ENCODE results near the gene NPB.

Gene NPB

DNA sequence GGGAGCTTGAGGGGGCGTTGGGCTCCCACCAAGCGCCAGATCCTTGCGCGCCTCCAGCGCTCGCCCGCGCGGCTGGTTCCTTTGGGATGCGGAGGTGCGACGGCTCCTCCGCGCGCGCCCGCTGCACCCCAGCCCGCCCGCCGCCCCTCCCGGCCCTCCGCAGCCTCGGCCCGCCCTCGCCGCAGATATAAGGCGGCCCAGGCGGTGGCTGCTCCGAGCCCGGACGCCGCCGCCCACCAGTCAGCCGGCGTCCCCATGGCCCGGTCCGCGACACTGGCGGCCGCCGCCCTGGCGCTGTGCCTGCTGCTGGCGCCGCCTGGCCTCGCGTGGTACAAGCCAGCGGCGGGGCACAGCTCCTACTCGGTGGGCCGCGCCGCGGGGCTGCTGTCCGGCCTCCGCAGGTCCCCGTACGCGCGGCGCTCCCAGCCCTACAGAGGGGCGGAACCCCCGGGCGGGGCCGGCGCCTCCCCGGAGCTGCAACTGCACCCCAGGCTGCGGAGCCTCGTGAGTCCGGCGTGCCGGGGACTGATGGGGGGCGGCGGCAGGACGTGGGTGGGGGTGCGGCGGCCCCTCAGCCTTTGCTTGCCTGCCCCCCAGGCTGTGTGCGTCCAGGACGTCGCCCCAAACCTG, at the start of gene NPB:
Gene NPB, plus strand, starts transcription at position 216 of the 630 bp plus-strand sequence. Its CDS starts 40 bp downstream, at position 256.
- no peak for DNase-seq (ENCODE audit: low read depth, low spot score)

- DNase-seq (ENCODE audit: low read depth, low spot score), result no peak
Observed at GRCh38 chr17:81854974-81855774, 46.9 kb upstream of the NPB start.

DNA sequence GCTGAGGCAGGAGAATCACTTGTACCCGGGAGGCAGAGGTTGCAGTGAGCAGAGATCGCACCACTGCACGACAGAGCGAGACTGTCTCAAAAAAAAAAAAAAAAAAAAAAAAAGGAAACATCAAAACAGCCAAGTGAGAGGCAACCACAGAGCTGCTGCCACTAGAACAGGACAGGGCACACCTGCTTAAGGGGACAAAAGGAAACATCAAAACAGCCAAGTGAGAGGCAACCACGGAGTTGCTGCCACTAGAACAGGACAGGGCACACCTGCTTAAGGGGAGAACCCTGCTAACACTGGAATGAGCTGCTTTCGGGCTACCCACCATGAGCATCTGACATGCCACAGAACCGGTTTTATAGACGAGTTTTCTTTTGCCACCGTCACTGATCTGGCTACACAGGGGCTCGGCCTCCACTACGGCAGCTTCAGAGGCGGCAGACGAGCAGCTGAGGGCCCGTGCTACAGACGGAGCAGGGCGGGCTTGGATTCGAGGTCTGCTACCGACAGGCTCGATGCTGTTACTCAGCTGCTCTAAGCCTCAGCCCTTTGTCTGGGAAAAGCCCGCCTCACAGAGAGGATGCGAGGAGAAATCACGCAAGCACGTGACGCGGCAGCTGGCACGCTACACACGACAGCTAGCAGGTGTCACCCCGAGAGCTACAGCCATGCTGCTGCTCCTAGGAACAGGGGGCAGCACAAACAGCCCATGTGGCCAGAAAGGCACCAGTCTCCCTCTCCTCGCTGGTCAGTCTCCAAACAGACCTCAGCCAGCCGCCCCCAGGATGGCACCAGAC, 43.7 kb upstream of the NPB start:
- no peak for DNase-seq (ENCODE audit: low read depth, low spot score)

DNA sequence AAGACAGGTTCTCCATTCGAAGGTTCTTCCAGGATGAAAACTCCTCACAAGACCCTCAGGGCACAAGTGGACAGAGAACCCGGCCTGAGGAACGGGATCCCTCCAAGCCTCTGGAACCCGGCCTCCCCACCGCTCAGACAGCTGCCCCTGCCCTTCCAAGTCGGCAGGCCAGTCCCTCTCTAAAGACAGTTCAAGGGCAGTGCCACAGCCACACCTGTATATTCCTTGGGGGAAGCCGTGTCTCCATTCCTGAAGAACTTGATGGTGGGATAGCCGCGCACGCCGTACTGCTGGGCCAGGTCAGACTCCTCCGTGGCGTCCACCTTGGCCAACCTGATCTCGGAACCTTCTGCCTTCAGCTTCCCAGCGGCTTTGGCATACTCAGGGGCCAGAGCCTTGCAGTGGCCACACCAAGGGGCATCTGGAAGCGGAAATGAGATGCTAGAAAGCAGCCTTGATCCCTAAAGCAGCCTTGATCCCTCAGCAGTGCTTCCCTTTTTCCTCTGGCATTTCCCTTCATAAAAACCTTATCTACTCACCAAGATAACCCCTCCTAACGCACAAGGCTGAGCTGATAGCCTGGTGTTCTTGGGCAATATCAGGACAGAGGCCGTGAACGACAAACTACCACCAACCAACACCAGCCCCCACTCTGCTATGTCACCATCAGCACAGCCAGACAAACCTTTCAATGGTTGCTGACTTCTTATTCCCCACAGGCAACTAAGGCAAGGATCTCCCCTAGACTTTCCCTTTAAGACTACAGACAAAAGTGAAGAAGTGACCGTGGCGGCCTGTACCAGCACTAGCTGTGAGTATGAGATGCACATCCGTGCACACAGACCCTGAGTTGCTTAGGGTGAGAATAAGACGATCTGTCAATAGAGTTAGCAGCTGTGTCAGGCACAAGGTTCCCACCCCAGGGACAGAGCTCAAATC, 42.8 kb upstream of the NPB start:
- DNase-seq (ENCODE audit: low read depth, low spot score), result no peak

DNA sequence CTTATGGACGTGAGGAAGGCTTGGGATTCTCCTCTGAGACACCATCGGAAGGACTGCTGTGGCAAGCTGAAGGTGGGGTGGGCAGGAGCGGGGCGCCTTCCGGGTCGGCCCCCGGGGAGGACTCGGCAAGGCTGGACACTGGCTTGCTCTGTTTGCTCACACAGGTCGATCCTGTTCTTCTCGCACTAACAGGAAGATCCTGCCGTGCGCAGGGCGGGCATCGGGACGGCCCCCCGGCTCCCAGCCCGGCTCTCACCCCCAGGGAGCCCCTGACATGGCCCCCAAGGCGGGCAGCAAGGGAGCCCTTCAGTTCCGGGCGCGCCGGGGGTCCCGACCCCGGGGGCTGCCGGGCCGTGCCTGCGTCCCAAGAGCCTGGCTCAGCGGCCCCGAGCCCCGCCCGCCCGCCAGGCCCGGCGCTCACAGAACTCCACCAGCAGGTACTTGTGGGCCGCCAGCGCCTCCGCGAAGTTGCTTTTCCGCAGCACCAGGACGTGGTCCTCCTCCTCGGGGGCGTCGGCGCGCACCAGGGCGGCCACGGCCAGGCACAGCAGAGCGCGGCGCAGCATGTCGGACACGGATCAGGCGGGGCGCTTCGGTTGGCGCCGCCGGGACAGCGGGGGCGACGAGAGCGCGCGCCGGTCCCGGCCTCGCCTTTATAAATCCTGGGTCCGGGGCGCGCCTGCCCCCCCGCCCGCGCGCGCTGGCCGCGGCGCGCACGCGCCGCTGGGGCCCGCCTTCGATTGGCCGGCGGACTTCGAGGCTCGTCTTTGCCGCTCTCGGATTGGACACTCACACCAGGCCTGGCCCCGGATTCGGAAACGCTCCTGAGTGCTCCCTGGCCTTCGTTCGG, 41.9 kb upstream of the NPB start, which contains the start of gene P4HB:
Gene P4HB, minus strand, starts transcription at position 630 of the 850 bp plus-strand sequence. Its CDS starts 64 bp downstream, at position 566.
- no peak for DNase-seq (ENCODE audit: low read depth, low spot score)

DNA sequence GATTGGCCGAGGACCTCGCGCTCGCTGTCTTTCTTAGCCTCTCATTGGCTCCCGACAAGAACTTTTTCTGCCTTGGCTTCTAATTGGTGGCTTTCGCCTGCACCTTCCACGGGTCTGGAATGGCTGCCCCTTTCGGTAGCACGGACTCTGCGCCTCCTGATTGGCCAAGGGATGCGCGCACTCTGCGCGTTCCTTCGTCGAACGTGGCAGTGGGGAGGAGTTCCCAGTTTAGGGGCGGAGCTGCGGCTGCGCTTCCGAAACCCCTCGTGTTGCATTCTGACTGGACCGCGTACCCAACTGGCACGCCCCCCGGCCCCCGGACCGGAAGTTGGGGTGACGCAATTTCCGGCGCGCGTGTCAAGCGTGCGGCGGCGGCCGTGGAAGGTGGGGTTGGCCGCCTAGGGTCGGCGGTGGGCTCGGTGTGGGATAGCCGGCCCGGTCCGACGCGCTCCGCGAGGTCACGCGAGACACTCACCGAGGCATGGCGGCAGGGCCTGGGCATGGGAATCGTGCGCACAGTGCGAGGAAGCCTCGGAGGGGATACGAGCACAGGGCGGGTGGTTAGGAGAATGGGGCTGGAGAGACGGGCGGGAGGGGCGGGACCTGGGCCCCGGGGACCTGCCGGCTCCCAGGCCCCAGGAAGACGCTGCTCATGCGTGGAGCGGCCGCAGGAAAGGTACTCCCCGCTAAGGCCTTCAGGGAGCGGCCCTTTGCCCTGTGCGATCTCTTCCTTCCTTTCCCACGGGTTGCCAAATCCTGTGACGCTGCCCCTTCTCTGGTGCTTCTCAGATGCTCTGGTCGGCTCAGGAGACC, 41.1 kb upstream of the NPB start:
- peak; percentile 100 for DNase-seq (ENCODE audit: low read depth, low spot score)

DNA sequence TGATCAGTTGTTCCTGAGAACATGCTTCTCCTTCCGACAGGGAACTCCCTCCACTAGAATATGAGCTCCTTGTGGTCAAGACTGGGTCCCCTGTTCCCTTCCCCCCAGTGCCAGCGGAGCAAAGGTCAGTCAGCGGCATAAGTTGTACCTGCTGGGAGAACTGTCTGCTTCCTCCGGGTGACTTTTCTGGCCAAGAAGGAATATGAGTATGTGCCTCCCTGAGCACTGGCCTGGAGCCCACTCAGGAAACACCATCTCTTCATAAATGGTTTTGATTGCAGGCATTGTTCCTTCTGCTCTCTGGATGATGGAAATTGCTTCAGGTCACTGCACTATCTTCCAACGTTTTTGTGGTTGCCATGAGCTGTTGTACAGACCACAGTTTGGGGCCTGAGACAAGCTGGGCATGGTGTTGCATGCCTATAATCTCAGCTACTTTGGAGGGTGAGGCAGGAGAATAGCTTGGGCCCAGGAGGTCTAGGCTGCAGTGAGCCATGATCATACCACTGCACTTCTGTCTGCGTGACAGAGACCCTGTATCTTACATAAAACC, 38.8 kb upstream of the NPB start:
- DNase-seq (ENCODE audit: low read depth, low spot score), result no peak

GRCh38 chr17:81863833-81864768, 37.9 kb upstream of the NPB start:
- DNase-seq (ENCODE audit: low read depth, low spot score), result no peak

DNA sequence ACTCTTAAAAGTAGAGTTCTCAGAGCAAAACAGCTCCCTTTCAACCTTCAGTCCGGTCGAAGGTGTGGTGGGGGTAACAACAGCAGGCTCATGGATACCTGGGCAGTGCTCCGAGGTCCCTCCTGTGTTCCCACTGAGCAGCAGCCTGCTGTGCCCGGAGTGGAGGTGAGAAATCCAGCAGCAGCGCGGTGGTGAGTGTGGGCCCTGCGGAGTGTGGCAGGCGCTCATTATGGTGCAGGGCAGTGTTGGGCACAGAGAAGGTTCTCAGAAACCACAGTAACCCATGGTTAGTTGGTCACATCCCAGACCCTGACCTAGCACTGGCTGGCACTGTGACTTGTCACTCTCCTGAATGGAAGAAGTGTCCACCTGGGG, 36.7 kb upstream of the NPB start:
- no peak for DNase-seq (ENCODE audit: low read depth, low spot score)

DNA sequence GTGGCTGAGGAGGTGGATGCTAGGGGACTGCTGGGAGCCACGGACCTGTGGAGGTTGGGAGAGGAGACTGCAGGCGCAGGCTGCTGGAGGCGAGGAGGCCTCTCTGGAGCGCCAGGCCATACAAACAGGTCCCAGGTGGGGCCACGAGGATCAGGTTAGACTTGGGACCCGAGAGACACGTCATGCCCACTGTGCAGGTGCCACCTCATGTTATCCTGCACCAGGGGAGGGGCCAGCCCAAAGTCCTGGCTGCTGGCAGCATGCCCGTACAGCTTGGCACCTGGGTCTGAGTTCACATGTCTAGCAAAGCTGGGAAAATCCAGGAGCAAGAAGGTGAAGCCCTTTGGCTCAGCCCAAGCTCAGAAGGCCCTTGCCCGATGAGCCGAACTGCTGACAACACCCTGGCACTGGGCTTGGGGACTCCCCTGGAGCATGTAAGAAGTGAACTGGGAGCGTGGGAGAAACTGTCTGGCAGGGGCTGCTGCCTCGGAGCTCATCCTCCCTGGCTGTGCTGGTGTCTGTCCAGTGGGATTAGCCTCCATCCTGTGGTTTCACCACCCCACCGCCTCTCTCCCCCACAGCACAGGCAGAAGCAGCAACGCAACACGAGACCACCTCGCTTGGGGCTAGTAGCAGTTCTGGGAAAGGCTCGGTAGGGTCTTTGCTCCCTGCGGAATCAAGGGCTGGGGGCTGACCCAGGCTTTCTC, 36.2 kb upstream of the NPB start:
- no peak for DNase-seq (ENCODE audit: low read depth, low spot score)

DNA sequence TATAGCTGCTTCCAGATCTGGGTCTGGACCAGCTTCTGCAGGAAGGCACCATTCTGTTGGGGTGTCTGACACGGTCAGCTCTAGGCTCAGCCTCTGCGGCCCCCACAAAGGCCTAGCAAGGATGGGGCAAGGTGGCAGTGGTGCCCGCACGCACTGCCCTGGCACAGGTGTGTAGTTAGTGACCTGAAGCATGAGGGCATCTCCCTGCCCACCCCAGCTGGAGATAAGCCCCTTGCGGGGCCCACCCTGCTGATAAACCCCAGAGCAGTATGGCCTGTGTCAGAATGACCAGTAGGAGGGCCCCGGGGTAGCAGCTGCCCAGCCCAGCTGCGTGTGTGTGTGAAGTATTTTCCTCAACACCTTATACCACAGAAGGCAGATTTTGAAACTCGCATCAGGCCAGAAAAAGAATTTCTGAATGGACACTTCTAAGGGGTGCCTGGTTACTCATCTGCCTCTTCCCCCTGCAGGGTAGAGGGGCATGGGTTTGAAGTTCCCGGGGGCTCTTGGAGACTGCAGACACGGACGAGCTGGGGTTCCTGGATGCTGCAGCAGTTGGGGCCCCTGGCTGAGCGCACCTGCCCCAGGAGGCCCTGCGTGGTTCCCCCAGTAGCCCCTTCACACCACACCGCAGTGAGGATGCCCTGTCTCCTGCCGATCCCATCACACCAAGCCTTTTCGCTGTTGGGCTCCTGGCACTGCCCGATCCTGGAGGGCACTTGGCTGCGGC, 35.4 kb upstream of the NPB start:
- no peak for DNase-seq (ENCODE audit: low read depth, low spot score)

DNA sequence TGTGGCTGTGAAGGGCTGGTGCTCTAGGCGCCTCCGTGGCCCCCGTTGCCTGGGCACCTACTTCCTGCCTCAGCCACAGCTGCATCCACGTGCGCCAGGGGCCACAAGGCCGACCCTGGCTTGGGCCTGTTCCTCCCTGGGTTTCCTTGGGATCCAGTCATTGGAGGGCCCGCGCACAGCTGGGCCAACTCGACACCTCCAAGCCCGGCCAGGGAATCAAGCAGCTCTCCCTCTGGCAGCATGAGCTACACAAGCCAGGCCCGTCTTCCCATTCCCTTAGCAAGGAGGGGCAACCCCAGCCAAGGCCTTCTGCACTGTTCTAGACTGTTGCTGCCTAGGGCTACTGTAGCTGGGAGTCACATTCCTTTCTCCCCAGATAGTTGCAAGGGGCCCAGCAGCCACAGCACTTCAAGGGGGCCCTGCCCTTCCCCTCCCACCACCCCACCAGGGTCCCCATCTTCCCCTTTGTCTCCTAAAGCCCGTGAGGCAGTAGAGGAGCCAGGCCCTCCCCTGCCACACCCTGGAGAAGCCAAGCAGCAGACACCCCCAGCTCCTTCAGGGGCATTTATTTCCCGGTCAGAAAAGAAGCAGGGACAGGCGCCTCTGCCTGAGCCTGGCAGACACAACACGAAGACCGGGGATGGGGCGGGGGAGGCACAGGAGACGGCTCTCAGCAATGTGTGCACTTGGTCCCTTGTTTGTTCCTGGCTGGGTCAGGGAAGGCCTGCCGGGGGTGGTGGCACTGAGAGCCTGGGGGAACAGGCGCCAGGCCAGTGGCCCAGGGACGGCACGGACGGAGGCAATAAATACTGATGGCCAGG, 34.7 kb upstream of the NPB start:
- no peak for DNase-seq (ENCODE audit: low read depth, low spot score)

DNA sequence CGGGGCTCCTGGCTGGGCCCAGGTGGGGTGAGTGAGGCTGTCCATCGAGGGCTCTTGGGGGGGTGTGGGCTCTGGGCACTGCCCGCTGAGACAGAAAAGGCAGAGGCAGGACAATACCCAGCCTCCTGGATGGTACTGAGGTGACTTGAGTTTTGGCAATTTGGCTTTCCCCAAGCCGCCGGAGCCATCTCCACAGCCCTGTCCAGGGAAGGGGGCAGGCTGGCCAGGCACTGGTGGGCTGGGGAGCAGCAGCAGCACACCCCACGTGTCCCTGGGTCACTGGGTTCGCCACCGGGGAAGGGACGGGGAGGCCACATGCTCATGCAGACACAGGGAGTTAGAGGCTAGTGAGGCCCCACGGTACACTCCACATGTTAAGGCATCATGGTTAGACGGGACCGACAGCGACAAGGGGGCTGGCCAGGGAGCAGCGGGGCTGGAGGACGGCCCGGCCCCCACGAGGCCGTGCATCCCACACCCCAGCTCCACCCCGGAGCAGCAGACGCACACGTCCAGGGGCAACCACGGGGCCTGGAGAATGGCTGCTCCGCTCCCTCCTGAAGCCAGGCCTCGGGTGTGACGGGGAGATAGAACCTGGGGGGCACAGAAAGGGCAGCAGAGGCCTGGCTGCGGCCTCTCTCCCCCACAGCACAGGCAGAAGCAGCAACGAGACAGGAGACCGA, 33.9 kb upstream of the NPB start:
- DNase-seq (ENCODE audit: low read depth, low spot score), result no peak

DNA sequence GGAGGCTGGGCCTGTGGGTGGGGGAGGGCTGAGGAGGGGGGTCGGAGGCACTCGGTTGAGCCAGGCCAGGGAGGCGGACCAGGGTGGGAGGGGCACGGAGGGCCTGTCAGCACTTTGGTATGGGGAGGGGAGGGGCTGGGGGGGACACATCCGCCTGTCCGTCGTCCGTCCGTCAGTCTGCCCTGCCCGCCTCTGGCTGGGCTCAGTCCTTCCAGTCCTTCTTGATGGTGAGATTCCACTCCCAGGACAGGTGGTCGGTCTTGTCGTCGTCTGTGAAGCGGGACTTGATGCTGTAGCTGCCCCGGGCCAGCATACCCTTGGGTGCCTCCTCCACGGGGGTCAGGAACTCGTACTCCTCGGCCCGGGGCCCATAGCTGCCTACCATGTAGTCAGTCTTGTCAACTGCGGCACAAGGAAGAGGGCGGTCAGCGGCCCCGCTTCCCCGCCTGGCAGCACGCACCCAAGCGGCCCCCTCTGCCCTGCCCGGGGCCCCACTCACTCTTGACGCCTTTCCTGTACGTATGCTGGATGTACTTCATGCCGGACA, 33.3 kb upstream of the NPB start:
- DNase-seq (ENCODE audit: low read depth, low spot score), result no peak
